ENCODE data around the gene CA10.

CA10 gene

DNA sequence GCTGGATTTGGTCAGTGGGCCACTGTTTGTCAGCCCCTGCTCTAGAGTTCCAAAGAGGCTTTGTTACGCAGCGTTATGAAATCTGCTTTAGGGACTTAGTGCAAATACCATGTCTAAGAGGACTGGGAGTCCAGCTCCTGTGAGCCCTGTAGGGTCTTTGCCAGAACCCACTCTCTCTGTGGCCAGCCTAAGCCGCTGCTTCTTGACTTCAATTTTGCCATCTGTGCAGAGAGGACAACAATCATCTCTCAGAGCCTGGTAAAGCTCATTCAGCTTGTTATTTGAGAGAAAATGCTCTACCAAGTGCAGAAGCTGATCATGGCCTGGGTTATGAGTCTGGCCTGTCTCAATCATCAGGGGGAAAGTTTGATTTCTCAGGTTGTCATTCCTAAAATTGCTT lies 17.9 kb downstream of the CA10 start:
- ATAC-seq = no peak
- TF ChIP-seq ZNF565 (CRISPR knock-in tag; conservative IDR thresholded peaks at IDR 0.05; ENCODE audit: low read depth) = no peak
- TF ChIP-seq ZNF8 (CRISPR knock-in tag; IDR thresholded peaks at IDR 0.05) = no peak
- no peak for TF ChIP-seq ZC3H10 (CRISPR knock-in tag; IDR thresholded peaks at IDR 0.05)
- no peak for TF ChIP-seq TCF4 (CRISPR knock-in tag; IDR thresholded peaks at IDR 0.05; ENCODE audit: borderline replicate concordance)
- TF ChIP-seq ISL1 (CRISPR knock-in tag; IDR thresholded peaks at IDR 0.05) = no peak

- no peak for ATAC-seq
These were observed 19.8 kb downstream of the CA10 start for GRCh38 chr17:52138752-52139151.

DNA sequence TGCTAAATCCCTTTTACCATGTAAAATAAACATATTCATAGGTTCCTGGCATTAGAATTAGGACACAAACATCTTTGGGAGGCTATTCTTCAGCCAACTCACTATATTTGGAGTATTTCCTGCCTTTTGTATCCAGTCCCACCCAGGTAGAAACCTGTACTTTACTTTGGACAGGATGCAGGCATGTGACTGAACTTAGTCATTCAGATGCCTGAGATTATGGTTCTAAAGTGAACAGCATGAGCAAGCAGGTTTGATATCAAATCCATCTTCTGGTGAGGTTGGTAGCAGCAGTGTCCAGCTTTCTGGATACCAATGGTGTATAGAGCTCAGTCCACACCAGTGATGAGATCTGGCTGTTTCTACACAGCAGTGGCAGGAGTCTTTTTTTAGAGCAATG lies 20.2 kb downstream of the CA10 start:
- no peak for ATAC-seq
- no peak for TF ChIP-seq ARNTL (CRISPR knock-in tag; IDR thresholded peaks at IDR 0.05; ENCODE audit: borderline replicate concordance, low read depth)
- TF ChIP-seq, protein P1, sequence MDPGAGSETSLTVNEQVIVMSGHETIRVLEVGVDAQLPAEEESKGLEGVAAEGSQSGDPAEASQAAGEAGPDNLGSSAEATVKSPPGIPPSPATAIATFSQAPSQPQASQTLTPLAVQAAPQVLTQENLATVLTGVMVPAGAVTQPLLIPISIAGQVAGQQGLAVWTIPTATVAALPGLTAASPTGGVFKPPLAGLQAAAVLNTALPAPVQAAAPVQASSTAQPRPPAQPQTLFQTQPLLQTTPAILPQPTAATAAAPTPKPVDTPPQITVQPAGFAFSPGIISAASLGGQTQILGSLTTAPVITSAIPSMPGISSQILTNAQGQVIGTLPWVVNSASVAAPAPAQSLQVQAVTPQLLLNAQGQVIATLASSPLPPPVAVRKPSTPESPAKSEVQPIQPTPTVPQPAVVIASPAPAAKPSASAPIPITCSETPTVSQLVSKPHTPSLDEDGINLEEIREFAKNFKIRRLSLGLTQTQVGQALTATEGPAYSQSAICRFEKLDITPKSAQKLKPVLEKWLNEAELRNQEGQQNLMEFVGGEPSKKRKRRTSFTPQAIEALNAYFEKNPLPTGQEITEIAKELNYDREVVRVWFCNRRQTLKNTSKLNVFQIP (CRISPR knock-in tag; IDR thresholded peaks at IDR 0.05; ENCODE audit: borderline replicate concordance, low read depth) = no peak
- TF ChIP-seq ZNF8 (CRISPR knock-in tag; IDR thresholded peaks at IDR 0.05) = no peak
- no peak for TF ChIP-seq CSDC2 (CRISPR knock-in tag; IDR thresholded peaks at IDR 0.05)
- no peak for TF ChIP-seq PPARA (CRISPR knock-in tag; IDR thresholded peaks at IDR 0.05; ENCODE audit: borderline replicate concordance)
- TF ChIP-seq TOX (CRISPR knock-in tag; IDR thresholded peaks at IDR 0.05; ENCODE audit: borderline replicate concordance) = no peak
- no peak for TF ChIP-seq ZNF70 (CRISPR knock-in tag; IDR thresholded peaks at IDR 0.05)
- no peak for TF ChIP-seq PATZ1 (CRISPR knock-in tag; IDR thresholded peaks at IDR 0.05; ENCODE audit: borderline replicate concordance)

More at GRCh38 chr17:52138752-52139151, 19.8 kb downstream of the CA10 start:
- TF ChIP-seq SNAI2 (CRISPR knock-in tag; IDR thresholded peaks at IDR 0.05) (no peak), PATZ1 (CRISPR knock-in tag; IDR thresholded peaks at IDR 0.05; ENCODE audit: borderline replicate concordance) (no peak), RARB (CRISPR knock-in tag; IDR thresholded peaks at IDR 0.05) (no peak), TOX (CRISPR knock-in tag; IDR thresholded peaks at IDR 0.05; ENCODE audit: borderline replicate concordance) (no peak)

- ATAC-seq = no peak
- TF ChIP-seq ZNF565 (CRISPR knock-in tag; conservative IDR thresholded peaks at IDR 0.05; ENCODE audit: low read depth) (no peak), PPARA (CRISPR knock-in tag; IDR thresholded peaks at IDR 0.05; ENCODE audit: borderline replicate concordance) (no peak)
These were observed 22.3 kb downstream of the CA10 start for GRCh38 chr17:52136166-52136565.

- ATAC-seq = no peak
- no peak for TF ChIP-seq ESRRG (CRISPR knock-in tag; IDR thresholded peaks at IDR 0.05)
- TF ChIP-seq ZFP30 (CRISPR knock-in tag; IDR thresholded peaks at IDR 0.05) = no peak
- no peak for TF ChIP-seq TSHZ2 (CRISPR knock-in tag; IDR thresholded peaks at IDR 0.05)
- TF ChIP-seq CREB5 (CRISPR knock-in tag; IDR thresholded peaks at IDR 0.05; ENCODE audit: low read depth) = no peak
- TF ChIP-seq OSR1 (CRISPR knock-in tag; IDR thresholded peaks at IDR 0.05) = no peak
- TF ChIP-seq TCF4 (CRISPR knock-in tag; IDR thresholded peaks at IDR 0.05; ENCODE audit: borderline replicate concordance) = no peak
- no peak for TF ChIP-seq BACH2 (CRISPR knock-in tag; IDR thresholded peaks at IDR 0.05; ENCODE audit: borderline replicate concordance)
- no peak for TF ChIP-seq ISL1 (CRISPR knock-in tag; IDR thresholded peaks at IDR 0.05)
- TF ChIP-seq, protein P2, sequence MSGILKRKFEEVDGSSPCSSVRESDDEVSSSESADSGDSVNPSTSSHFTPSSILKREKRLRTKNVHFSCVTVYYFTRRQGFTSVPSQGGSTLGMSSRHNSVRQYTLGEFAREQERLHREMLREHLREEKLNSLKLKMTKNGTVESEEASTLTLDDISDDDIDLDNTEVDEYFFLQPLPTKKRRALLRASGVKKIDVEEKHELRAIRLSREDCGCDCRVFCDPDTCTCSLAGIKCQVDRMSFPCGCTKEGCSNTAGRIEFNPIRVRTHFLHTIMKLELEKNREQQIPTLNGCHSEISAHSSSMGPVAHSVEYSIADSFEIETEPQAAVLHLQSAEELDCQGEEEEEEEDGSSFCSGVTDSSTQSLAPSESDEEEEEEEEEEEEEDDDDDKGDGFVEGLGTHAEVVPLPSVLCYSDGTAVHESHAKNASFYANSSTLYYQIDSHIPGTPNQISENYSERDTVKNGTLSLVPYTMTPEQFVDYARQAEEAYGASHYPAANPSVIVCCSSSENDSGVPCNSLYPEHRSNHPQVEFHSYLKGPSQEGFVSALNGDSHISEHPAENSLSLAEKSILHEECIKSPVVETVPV (CRISPR knock-in tag; IDR thresholded peaks at IDR 0.05) = no peak
- no peak for TF ChIP-seq TOX (CRISPR knock-in tag; IDR thresholded peaks at IDR 0.05; ENCODE audit: borderline replicate concordance)
- no peak for TF ChIP-seq RARB (CRISPR knock-in tag; IDR thresholded peaks at IDR 0.05)
- no peak for TF ChIP-seq CSDC2 (CRISPR knock-in tag; IDR thresholded peaks at IDR 0.05)
- no peak for TF ChIP-seq PATZ1 (CRISPR knock-in tag; IDR thresholded peaks at IDR 0.05; ENCODE audit: borderline replicate concordance)
- TF ChIP-seq PPARA (CRISPR knock-in tag; IDR thresholded peaks at IDR 0.05; ENCODE audit: borderline replicate concordance) = no peak
These were observed 23.9 kb downstream of the CA10 start for GRCh38 chr17:52134641-52135040.
